ENCODE data around the gene OR2A12.
A peak's percentile ranks its signal among the peaks of the same experiment; 100 is the strongest.
"Not testable (repeated sequence)": the region's sequence is repeated elsewhere in the genome, so short reads cannot be mapped to it uniquely, and the experiment has no call there.

Gene OR2A12

GRCh38 chr7:144090667-144091066, 4.6 kb downstream of the OR2A12 start:
- no peaks in the 10 kb centered on the region for H3K4me1 Mint-ChIP-seq (ENCODE audit: low read depth)

DNA sequence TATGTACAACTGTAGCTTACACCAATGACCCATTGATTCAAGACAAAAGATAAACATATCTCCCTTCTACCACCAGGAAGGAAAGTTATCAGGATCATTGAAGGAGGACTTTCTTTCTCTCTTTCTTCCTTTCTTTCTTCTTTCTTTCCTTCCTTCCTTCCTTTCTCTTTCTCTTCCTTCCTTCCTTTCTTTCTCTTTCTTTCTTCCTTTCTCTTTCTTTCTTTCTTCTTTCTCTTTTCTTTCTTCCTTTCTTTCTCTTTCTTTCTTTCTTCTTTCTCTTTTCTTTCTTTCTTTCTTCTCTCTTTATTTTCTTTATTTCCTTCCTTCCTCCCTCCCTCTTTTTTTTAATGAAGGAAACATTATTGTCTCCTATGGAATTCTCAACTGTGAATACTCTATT, 12.7 kb downstream of the OR2A12 start:
- Mint-ChIP-seq H3K36me3 (ENCODE audit: low read depth) (no peaks in the 10 kb centered on the region), H3K9me3 (no peaks in the 10 kb centered on the region), H3K27me3 (peaks cover 16% of the 10 kb centered on the region), H3K27ac (no peak overlapping the region), H3K4me1 (ENCODE audit: low read depth) (peaks cover 6% of the 10 kb centered on the region), H3K4me3 (no peak overlapping the region)
- DNase-seq, result no peak

More at GRCh38 chr7:144090667-144091066, 4.6 kb downstream of the OR2A12 start:
- Mint-ChIP-seq H3K9me3 (peaks cover 6% of the 10 kb centered on the region), H3K36me3 (ENCODE audit: low read depth) (no peaks in the 10 kb centered on the region), H3K27me3 (peaks cover 15% of the 10 kb centered on the region), H3K27ac (no peak overlapping the region), H3K4me3 (no peak overlapping the region)
- no peak for DNase-seq

DNA sequence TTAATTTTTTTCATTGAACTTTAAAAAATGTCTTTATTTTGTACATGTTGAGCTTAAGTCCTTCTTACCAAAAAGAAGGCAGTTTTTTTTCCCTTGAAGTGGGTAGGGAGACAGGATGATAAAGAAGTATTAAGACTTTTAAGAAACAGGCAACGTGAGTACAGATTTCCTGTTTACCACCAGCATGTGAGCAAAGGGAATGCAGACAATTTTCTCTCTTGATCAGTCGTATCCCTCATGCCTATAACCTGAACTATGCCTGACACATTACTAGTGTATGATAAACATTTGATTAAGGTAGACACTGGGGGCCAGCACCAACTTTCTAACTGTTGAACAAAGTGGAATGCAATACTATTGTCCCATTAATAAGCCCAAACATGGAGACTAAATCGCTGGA, 14.5 kb downstream of the OR2A12 start:
- H3K27ac Mint-ChIP-seq, result no peak overlapping the region
- H3K27me3 Mint-ChIP-seq, result peaks cover 9% of the 10 kb centered on the region
- H3K4me1 Mint-ChIP-seq (ENCODE audit: low read depth), result peaks cover 6% of the 10 kb centered on the region
- no peak overlapping the region for H3K4me3 Mint-ChIP-seq
- H3K9me3 Mint-ChIP-seq, result no peaks in the 10 kb centered on the region
- DNase-seq, result no peak
- H3K36me3 Mint-ChIP-seq (ENCODE audit: low read depth), result no peaks in the 10 kb centered on the region

- peaks cover 6% of the 10 kb centered on the region for H3K4me1 Mint-ChIP-seq (ENCODE audit: low read depth)
- H3K9me3 Mint-ChIP-seq, result no peaks in the 10 kb centered on the region
- DNase-seq, result no peak
- peaks cover 3% of the 10 kb centered on the region for H3K27me3 Mint-ChIP-seq
- no peaks in the 10 kb centered on the region for H3K36me3 Mint-ChIP-seq (ENCODE audit: low read depth)
- no peak overlapping the region for H3K27ac Mint-ChIP-seq
- no peak overlapping the region for H3K4me3 Mint-ChIP-seq
These were observed 16.0 kb downstream of the OR2A12 start for GRCh38 chr7:144102041-144102440.

GRCh38 chr7:144105211-144105610, 19.1 kb downstream of the OR2A12 start:
- Mint-ChIP-seq H3K4me3 (no peak overlapping the region), H3K27ac (no peak overlapping the region), H3K27me3 (peaks cover 3% of the 10 kb centered on the region), H3K36me3 (ENCODE audit: low read depth) (no peaks in the 10 kb centered on the region), H3K9me3 (no peaks in the 10 kb centered on the region), H3K4me1 (ENCODE audit: low read depth) (peaks cover 5% of the 10 kb centered on the region)
- no peak for DNase-seq

DNA sequence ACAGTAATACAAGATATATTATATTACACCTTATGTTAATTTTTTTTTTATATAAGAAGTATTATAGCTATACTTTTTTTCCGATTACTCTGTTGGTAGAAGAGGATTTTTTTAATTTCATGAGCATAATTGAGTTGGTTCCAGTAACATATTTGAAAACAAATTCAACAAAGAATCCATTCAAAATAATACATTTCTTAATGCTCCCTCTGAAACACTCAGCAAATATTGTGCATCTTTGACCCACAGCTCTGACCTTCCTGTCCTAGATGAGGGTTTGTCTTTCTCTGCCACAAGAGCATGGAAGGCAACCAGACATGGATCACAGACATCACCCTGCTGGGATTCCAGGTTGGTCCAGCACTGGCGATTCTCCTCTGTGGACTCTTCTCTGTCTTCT, 23.2 kb downstream of the OR2A12 start, which contains the start of gene OR2A2:
OR2A2 (plus strand) TSS at position 301 of the 400 bp plus-strand sequence; CDS start at position 301, 0 bp downstream.
- no peak for DNase-seq
- Mint-ChIP-seq H3K4me3 (no peak within 1 kb of the TSS), H3K27me3 (peaks cover 18% of the 10 kb centered on the region), H3K27ac (no peak within 1 kb of the TSS), H3K4me1 (ENCODE audit: low read depth) (no peaks in the 10 kb centered on the region), H3K36me3 (ENCODE audit: low read depth) (no peaks in the 10 kb centered on the region), H3K9me3 (no peaks in the 10 kb centered on the region)

DNA sequence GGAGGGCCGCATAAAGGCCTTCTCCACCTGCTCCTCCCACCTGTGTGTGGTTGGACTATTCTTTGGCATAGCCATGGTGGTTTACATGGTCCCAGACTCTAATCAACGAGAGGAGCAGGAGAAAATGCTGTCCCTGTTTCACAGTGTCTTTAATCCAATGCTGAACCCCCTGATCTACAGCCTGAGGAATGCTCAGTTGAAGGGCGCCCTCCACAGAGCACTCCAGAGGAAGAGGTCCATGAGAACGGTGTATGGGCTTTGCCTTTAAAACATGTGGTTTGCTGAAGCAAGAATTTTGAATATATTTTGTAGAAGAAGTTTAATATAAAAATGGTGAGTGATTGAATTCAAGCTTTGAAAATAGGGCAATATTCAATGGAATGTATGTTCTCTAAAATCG, 24.2 kb downstream of the OR2A12 start:
- Mint-ChIP-seq H3K4me3 (no peak overlapping the region), H3K9me3 (no peaks in the 10 kb centered on the region), H3K36me3 (ENCODE audit: low read depth) (no peaks in the 10 kb centered on the region), H3K27me3 (peaks cover 18% of the 10 kb centered on the region), H3K4me1 (ENCODE audit: low read depth) (no peaks in the 10 kb centered on the region), H3K27ac (no peak overlapping the region)
- DNase-seq, result no peak

DNA sequence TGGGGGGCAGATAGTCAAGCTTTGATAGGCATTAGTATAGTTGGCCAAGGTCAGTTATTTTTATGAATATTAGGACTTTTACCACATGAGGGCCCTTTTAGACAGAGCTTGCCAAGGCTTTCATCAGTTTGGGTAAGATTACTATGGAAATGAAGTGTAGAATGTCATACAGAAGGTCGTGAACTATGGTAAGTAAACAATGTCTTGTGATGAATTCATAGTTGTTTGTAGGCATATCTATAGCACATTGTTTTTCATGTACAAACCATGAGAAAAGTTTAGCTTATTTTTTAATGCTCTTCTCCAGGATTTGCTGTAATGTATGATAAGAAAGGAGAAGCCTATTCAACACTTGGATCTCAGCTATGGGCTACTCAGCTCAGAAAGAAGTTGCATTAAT, 27.6 kb downstream of the OR2A12 start:
- no peaks in the 10 kb centered on the region for H3K36me3 Mint-ChIP-seq (ENCODE audit: low read depth)
- no peak overlapping the region for H3K27ac Mint-ChIP-seq
- DNase-seq, result no peak
- H3K9me3 Mint-ChIP-seq, result no peaks in the 10 kb centered on the region
- H3K27me3 Mint-ChIP-seq, result peaks cover 15% of the 10 kb centered on the region
- no peak overlapping the region for H3K4me3 Mint-ChIP-seq
- H3K4me1 Mint-ChIP-seq (ENCODE audit: low read depth), result no peaks in the 10 kb centered on the region

DNA sequence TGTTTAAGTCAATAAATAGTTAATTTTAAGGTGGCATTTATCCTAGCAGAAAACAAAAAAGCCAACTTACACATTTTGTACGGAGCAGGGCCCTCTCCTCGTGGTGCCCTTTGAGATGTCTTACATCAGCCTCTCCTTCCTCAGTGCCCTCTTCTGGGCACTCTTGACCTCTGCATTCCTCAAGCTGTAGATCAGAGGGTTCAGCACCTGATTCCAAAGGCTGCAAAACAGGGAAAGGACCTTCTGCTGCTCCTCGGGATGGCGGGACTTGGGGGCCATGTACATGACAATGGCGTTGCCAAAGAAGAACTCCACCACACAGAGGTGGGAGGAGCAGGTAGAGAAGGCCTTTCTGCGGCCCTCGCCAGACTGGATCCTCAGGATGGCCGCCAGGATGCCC, 32.3 kb downstream of the OR2A12 start:
- H3K4me3 Mint-ChIP-seq, result no peak overlapping the region
- H3K9me3 Mint-ChIP-seq, result no peaks in the 10 kb centered on the region
- H3K36me3 Mint-ChIP-seq (ENCODE audit: low read depth), result no peaks in the 10 kb centered on the region
- H3K27me3 Mint-ChIP-seq, result peaks cover 5% of the 10 kb centered on the region
- H3K4me1 Mint-ChIP-seq (ENCODE audit: low read depth), result no peaks in the 10 kb centered on the region
- H3K27ac Mint-ChIP-seq, result no peak overlapping the region
- no peak for DNase-seq

DNA sequence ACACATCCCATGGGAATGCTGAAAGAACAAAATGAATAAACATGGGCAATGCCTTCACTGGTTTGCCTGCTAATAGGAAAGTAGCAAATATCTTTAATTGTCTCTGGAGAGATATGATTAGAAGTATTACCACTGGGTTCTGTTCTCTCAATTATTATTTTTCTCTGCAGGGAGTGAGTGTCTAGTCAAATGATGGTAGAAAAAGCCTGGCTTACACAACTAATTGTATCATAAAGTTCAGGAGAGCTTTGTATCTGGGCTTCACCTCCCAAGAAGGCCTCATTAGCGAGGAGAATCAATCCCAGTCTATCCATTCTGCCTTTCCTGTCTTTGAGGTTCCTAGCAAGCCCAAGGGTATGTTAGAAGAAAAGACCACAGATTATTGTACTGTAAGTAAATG, 36.8 kb downstream of the OR2A12 start, which contains the start of gene OR2A14:
OR2A14 (plus strand) TSS at position 301 of the 400 bp plus-strand sequence. CDS start 5,937 bp downstream, outside the sequence.
- Mint-ChIP-seq H3K4me1 (ENCODE audit: low read depth) (no peaks in the 10 kb centered on the region), H3K27me3 (peaks cover 2% of the 10 kb centered on the region), H3K27ac (no peak within 1 kb of the TSS), H3K36me3 (ENCODE audit: low read depth) (no peaks in the 10 kb centered on the region), H3K4me3 (no peak within 1 kb of the TSS), H3K9me3 (no peaks in the 10 kb centered on the region)
- no peak for DNase-seq

DNA sequence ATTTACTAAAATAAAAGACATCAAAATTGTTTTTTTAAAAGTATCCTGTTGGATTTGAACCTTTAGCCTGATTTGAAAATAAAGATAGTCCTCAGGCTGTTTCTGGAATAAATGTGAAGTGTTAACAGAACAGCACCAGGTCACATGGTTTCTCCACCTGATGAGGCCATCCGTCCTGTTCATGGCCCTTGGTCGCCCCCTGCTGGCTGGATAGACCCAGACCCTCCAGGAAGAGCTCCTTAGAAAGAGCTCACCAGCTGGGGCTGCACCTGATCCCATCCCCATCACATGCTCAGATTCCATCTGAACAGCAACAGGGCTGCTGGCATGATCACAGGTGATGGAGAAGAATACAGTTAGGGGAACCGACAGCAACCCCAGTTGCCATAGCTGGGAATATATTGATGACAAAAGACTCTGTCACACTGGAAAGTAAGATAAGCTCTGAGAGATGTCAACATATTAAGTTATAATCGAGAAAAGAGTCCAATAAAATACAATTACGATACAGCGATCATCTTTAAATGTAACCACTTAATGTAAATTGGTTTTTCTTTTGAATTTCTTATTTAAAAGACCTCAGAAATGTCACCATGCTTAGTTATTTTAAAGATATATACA, 41.7 kb downstream of the OR2A12 start:
- Mint-ChIP-seq H3K36me3 (ENCODE audit: low read depth) (no peaks in the 10 kb centered on the region), H3K4me3 (no peak overlapping the region), H3K27ac (no peak overlapping the region), H3K9me3 (no peaks in the 10 kb centered on the region), H3K27me3 (no peaks in the 10 kb centered on the region), H3K4me1 (ENCODE audit: low read depth) (no peaks in the 10 kb centered on the region)
- DNase-seq, result peak; percentile 92

DNA sequence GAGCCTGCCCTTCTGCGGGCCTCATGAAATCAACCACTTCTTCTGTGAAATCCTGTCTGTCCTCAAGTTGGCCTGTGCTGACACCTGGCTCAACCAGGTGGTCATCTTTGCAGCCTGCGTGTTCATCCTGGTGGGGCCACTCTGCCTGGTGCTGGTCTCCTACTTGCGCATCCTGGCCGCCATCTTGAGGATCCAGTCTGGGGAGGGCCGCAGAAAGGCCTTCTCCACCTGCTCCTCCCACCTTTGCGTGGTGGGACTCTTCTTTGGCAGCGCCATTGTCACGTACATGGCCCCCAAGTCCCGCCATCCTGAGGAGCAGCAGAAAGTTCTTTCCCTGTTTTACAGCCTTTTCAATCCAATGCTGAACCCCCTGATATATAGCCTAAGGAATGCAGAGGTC, 43.5 kb downstream of the OR2A12 start:
- not testable (repeated sequence) for H3K27me3 Mint-ChIP-seq; H3K9me3 Mint-ChIP-seq; H3K4me3 Mint-ChIP-seq; H3K36me3 Mint-ChIP-seq (ENCODE audit: low read depth); H3K4me1 Mint-ChIP-seq (ENCODE audit: low read depth); H3K27ac Mint-ChIP-seq; DNase-seq

DNA sequence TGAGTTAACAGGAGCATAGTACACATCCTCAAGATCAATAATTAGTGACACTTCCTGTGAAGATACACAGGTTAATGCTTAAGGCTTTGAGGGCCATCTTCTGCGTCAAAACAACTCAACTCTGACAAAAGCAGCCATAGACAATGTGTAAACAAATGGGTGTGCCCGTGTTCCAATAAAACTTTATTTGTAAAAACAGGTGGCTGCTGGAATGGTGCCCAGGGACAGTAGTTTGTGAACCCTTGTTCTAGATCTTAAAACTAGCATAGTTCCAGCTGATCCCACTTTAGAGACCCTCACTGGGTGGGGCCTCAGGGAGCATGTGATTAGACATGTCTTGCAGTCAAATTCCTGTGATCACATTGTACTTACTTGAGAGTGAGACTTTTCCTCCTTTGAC, 44.7 kb downstream of the OR2A12 start:
- Mint-ChIP-seq H3K4me1 (ENCODE audit: low read depth) (no peaks in the 10 kb centered on the region), H3K9me3 (no peaks in the 10 kb centered on the region), H3K36me3 (ENCODE audit: low read depth) (no peaks in the 10 kb centered on the region), H3K4me3 (no peak overlapping the region), H3K27me3 (no peaks in the 10 kb centered on the region), H3K27ac (no peak overlapping the region)
- no peak for DNase-seq

- Mint-ChIP-seq H3K27me3 (no peaks in the 10 kb centered on the region), H3K4me3 (no peak overlapping the region), H3K36me3 (ENCODE audit: low read depth) (no peaks in the 10 kb centered on the region), H3K9me3 (no peaks in the 10 kb centered on the region), H3K27ac (no peak overlapping the region), H3K4me1 (ENCODE audit: low read depth) (no peaks in the 10 kb centered on the region)
- no peak for DNase-seq
These were observed 46.2 kb downstream of the OR2A12 start for GRCh38 chr7:144132262-144132661.

DNA sequence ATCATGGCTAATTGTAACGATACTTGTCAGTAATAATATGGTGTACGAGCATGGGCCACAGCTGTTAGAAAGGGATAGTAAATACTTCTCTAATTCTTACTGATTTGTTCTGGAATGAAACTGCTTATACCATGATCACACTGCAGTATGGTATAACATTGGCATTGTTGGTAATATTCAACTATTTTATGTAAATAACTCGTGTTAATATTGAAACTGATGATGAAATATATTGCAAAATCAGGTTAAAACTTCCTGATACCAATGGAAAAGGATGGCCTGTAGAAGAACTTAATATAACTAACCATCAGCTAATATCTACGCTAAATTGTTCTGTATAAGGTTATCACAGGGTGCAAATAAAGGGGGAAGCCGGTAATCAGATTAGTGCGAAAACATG, 47.2 kb downstream of the OR2A12 start:
- Mint-ChIP-seq H3K27ac (no peak overlapping the region), H3K9me3 (no peaks in the 10 kb centered on the region), H3K4me3 (no peak overlapping the region), H3K27me3 (no peaks in the 10 kb centered on the region), H3K36me3 (ENCODE audit: low read depth) (no peaks in the 10 kb centered on the region), H3K4me1 (ENCODE audit: low read depth) (no peaks in the 10 kb centered on the region)
- no peak for DNase-seq

DNA sequence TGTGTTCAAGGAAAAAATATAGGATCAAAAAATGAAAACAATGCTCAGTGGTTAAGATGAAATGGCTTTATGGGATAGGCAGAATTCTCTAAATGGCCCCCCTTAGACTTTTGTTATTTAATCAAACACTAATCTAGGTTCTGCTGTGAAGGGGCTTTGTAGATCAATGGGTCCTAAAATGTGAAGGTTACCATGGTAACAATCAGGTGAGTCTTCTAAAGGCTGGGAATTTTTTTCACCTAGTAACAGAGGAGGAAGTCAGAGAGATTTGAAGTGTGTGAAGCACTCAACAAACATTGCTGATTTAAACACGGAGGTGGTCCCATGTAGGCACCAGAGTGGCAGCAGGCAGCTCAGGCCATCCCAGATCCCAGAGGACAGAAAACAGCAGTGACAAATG, 48.0 kb downstream of the OR2A12 start:
- H3K9me3 Mint-ChIP-seq, result no peaks in the 10 kb centered on the region
- no peaks in the 10 kb centered on the region for H3K4me1 Mint-ChIP-seq (ENCODE audit: low read depth)
- H3K4me3 Mint-ChIP-seq, result no peak overlapping the region
- H3K27ac Mint-ChIP-seq, result no peak overlapping the region
- no peak for DNase-seq
- no peaks in the 10 kb centered on the region for H3K27me3 Mint-ChIP-seq
- no peaks in the 10 kb centered on the region for H3K36me3 Mint-ChIP-seq (ENCODE audit: low read depth)

Measured in activated T-cell treated with anti-CD3 and anti-CD28 coated beads, Interleukin-2, amount 50 U/mL, for 24 hours (primary cell).